ENCODE results near the gene LRRC75B. TPM values are rescaled to one million over a fixed set of nuclear protein-coding genes. Genes with fewer than 3 reads are reported as not detected.
"Not testable (repeated sequence)": the region's sequence is repeated elsewhere in the genome, so short reads cannot be mapped to it uniquely, and the experiment has no call there.

LRRC75B gene
- polyA plus RNA-seq, 1 donor: 36.6 TPM

- H3K4me3 ChIP-seq (ENCODE audit: low read length); DNase-seq; H3K27me3 ChIP-seq (ENCODE audit: control insufficient read depth, insufficient read depth, low read length); H3K36me3 ChIP-seq (ENCODE audit: control insufficient read depth, insufficient read depth, low read length); H3K9me3 ChIP-seq (ENCODE audit: control insufficient read depth, low read depth, low read length): not testable (repeated sequence)
- no CpG with 5 or more reads among the region's 11 CpGs for WGBS (ENCODE audit: insufficient coverage, low lambda C conversion rate)
- H3K4me1 ChIP-seq (ENCODE audit: control insufficient read depth, insufficient read depth, low read length): peaks cover 26% of the 10 kb centered on the region
- peak overlapping the region; percentile 92 for H3K27ac ChIP-seq (ENCODE audit: low read length)
Observed at GRCh38 chr22:24602105-24602749, 9.4 kb upstream of the LRRC75B start.

GRCh38 chr22:24601217-24602104, 8.6 kb upstream of the LRRC75B start:
- Histone ChIP-seq H3K27me3 (ENCODE audit: control insufficient read depth, insufficient read depth, low read length) (no peaks in the 10 kb centered on the region), H3K4me3 (ENCODE audit: low read length) (no peak overlapping the region), H3K9me3 (ENCODE audit: control insufficient read depth, low read depth, low read length) (no peaks in the 10 kb centered on the region), H3K4me1 (ENCODE audit: control insufficient read depth, insufficient read depth, low read length) (peaks cover 26% of the 10 kb centered on the region), H3K27ac (ENCODE audit: low read length) (peak overlapping the region; percentile 92), H3K36me3 (ENCODE audit: control insufficient read depth, insufficient read depth, low read length) (no peaks in the 10 kb centered on the region)
- WGBS (ENCODE audit: insufficient coverage, low lambda C conversion rate): no CpG with 5 or more reads among the region's 12 CpGs
- peak; percentile 72 to 84 for DNase-seq

GRCh38 chr22:24599958-24600715, 7.3 kb upstream of the LRRC75B start:
- H3K27me3 ChIP-seq (ENCODE audit: control insufficient read depth, insufficient read depth, low read length); H3K27ac ChIP-seq (ENCODE audit: low read length); H3K36me3 ChIP-seq (ENCODE audit: control insufficient read depth, insufficient read depth, low read length); H3K9me3 ChIP-seq (ENCODE audit: control insufficient read depth, low read depth, low read length); H3K4me3 ChIP-seq (ENCODE audit: low read length); DNase-seq: not testable (repeated sequence)
- peaks cover 26% of the 10 kb centered on the region for H3K4me1 ChIP-seq (ENCODE audit: control insufficient read depth, insufficient read depth, low read length)
- no CpG with 5 or more reads among the region's 3 CpGs for WGBS (ENCODE audit: insufficient coverage, low lambda C conversion rate)

GRCh38 chr22:24599514-24599913, 6.6 kb upstream of the LRRC75B start:
- no peaks in the 10 kb centered on the region for H3K36me3 ChIP-seq (ENCODE audit: control insufficient read depth, insufficient read depth, low read length)
- no peak for DNase-seq
- H3K27me3 ChIP-seq (ENCODE audit: control insufficient read depth, insufficient read depth, low read length): no peaks in the 10 kb centered on the region
- no peaks in the 10 kb centered on the region for H3K9me3 ChIP-seq (ENCODE audit: control insufficient read depth, low read depth, low read length)
- 100% methylated on average over 2 of the region's 8 CpGs for WGBS (ENCODE audit: insufficient coverage, low lambda C conversion rate)
- H3K4me3 ChIP-seq (ENCODE audit: low read length): no peak overlapping the region
- H3K4me1 ChIP-seq (ENCODE audit: control insufficient read depth, insufficient read depth, low read length): peaks cover 29% of the 10 kb centered on the region
- no peak overlapping the region for H3K27ac ChIP-seq (ENCODE audit: low read length)

GRCh38 chr22:24597076-24597475, 4.2 kb upstream of the LRRC75B start:
- H3K27me3 ChIP-seq (ENCODE audit: control insufficient read depth, insufficient read depth, low read length); H3K4me3 ChIP-seq (ENCODE audit: low read length); H3K9me3 ChIP-seq (ENCODE audit: control insufficient read depth, low read depth, low read length); DNase-seq; H3K36me3 ChIP-seq (ENCODE audit: control insufficient read depth, insufficient read depth, low read length); H3K27ac ChIP-seq (ENCODE audit: low read length): not testable (repeated sequence)
- H3K4me1 ChIP-seq (ENCODE audit: control insufficient read depth, insufficient read depth, low read length): peaks cover 40% of the 10 kb centered on the region
- WGBS (ENCODE audit: insufficient coverage, low lambda C conversion rate): no CpG with 5 or more reads among the region's 9 CpGs

- H3K27ac ChIP-seq (ENCODE audit: low read length): no peak overlapping the region
- no peak overlapping the region for H3K4me3 ChIP-seq (ENCODE audit: low read length)
- peaks cover 35% of the 10 kb centered on the region for H3K4me1 ChIP-seq (ENCODE audit: control insufficient read depth, insufficient read depth, low read length)
- WGBS (ENCODE audit: insufficient coverage, low lambda C conversion rate): no CpG with 5 or more reads among the region's 4 CpGs
- no peaks in the 10 kb centered on the region for H3K9me3 ChIP-seq (ENCODE audit: control insufficient read depth, low read depth, low read length)
- DNase-seq: no peak
- no peaks in the 10 kb centered on the region for H3K36me3 ChIP-seq (ENCODE audit: control insufficient read depth, insufficient read depth, low read length)
- no peaks in the 10 kb centered on the region for H3K27me3 ChIP-seq (ENCODE audit: control insufficient read depth, insufficient read depth, low read length)
Observed at GRCh38 chr22:24595863-24596262, 3.0 kb upstream of the LRRC75B start.

- no peaks in the 10 kb centered on the region for H3K9me3 ChIP-seq (ENCODE audit: control insufficient read depth, low read depth, low read length)
- no peak overlapping the region for H3K27ac ChIP-seq (ENCODE audit: low read length)
- WGBS (ENCODE audit: insufficient coverage, low lambda C conversion rate): no CpG with 5 or more reads among the region's 6 CpGs
- no peak overlapping the region for H3K4me3 ChIP-seq (ENCODE audit: low read length)
- peaks cover 30% of the 10 kb centered on the region for H3K4me1 ChIP-seq (ENCODE audit: control insufficient read depth, insufficient read depth, low read length)
- DNase-seq: no peak
- H3K27me3 ChIP-seq (ENCODE audit: control insufficient read depth, insufficient read depth, low read length): no peaks in the 10 kb centered on the region
- no peaks in the 10 kb centered on the region for H3K36me3 ChIP-seq (ENCODE audit: control insufficient read depth, insufficient read depth, low read length)
Observed at GRCh38 chr22:24595228-24595627, 2.4 kb upstream of the LRRC75B start.

GRCh38 chr22:24594569-24595120, 1.8 kb upstream of the LRRC75B start:
- Histone ChIP-seq H3K4me3 (ENCODE audit: low read length) (no peak overlapping the region), H3K27me3 (ENCODE audit: control insufficient read depth, insufficient read depth, low read length) (no peaks in the 10 kb centered on the region), H3K27ac (ENCODE audit: low read length) (no peak overlapping the region), H3K36me3 (ENCODE audit: control insufficient read depth, insufficient read depth, low read length) (peaks cover under 1% of the 10 kb centered on the region), H3K9me3 (ENCODE audit: control insufficient read depth, low read depth, low read length) (no peaks in the 10 kb centered on the region), H3K4me1 (ENCODE audit: control insufficient read depth, insufficient read depth, low read length) (peaks cover 28% of the 10 kb centered on the region)
- no CpG with 5 or more reads among the region's 7 CpGs for WGBS (ENCODE audit: insufficient coverage, low lambda C conversion rate)
- no peak for DNase-seq

- Histone ChIP-seq H3K27ac (ENCODE audit: low read length) (peak overlapping the region; percentile 92), H3K4me3 (ENCODE audit: low read length) (no peak overlapping the region), H3K27me3 (ENCODE audit: control insufficient read depth, insufficient read depth, low read length) (no peaks in the 10 kb centered on the region), H3K36me3 (ENCODE audit: control insufficient read depth, insufficient read depth, low read length) (peaks cover 7% of the 10 kb centered on the region), H3K9me3 (ENCODE audit: control insufficient read depth, low read depth, low read length) (no peaks in the 10 kb centered on the region), H3K4me1 (ENCODE audit: control insufficient read depth, insufficient read depth, low read length) (peaks cover 23% of the 10 kb centered on the region)
- no CpG with 5 or more reads among the region's 16 CpGs for WGBS (ENCODE audit: insufficient coverage, low lambda C conversion rate)
- DNase-seq: peak; percentile 50 to 73
Observed at GRCh38 chr22:24593836-24594568, 1.1 kb upstream of the LRRC75B start.

GRCh38 chr22:24593559-24593835, 624 bp upstream of the LRRC75B start:
- H3K4me3 ChIP-seq (ENCODE audit: low read length): peak overlapping the region; percentile 41
- not testable (repeated sequence) for DNase-seq; H3K9me3 ChIP-seq (ENCODE audit: control insufficient read depth, low read depth, low read length); H3K27me3 ChIP-seq (ENCODE audit: control insufficient read depth, insufficient read depth, low read length)
- H3K4me1 ChIP-seq (ENCODE audit: control insufficient read depth, insufficient read depth, low read length): peaks cover 23% of the 10 kb centered on the region
- peaks cover 12% of the 10 kb centered on the region for H3K36me3 ChIP-seq (ENCODE audit: control insufficient read depth, insufficient read depth, low read length)
- WGBS (ENCODE audit: insufficient coverage, low lambda C conversion rate): 81% methylated on average over 6 of the region's 10 CpGs
- peak overlapping the region; percentile 92 for H3K27ac ChIP-seq (ENCODE audit: low read length)

Measured in large intestine (tissue), 3 donors.